HEK293 (cell line): Measurements from ENCODE around the gene KLHL14.

ENCODE experiments used
- HIC1 ChIP-seq: fragments of 450-650 bp; formaldehyde crosslinking; IDR thresholded peaks from 2 replicates; pipeline ENCODE4 v1.5.1; 2016; ENCODE audit warnings: missing biosample characterization, missing genetic modification characterization
- KLF8 ChIP-seq: fragments of 450-650 bp; formaldehyde crosslinking; IDR thresholded peaks from 2 replicates; pipeline ENCODE4 v1.5.1; 2016; ENCODE audit warnings: missing biosample characterization, missing genetic modification characterization
- PRDM1 ChIP-seq: fragments of 450-650 bp; formaldehyde crosslinking; IDR thresholded peaks from 2 replicates; pipeline ENCODE4; 2016; ENCODE audit warnings: missing biosample characterization, missing genetic modification characterization
- PRDM4 ChIP-seq: fragments of 450-650 bp; formaldehyde crosslinking; IDR thresholded peaks from 2 replicates; pipeline ENCODE4 v1.5.1; 2017; ENCODE audit warnings: missing biosample characterization, missing genetic modification characterization
- REPIN1 ChIP-seq: fragments of 450-650 bp; formaldehyde crosslinking; IDR thresholded peaks from 2 replicates; pipeline ENCODE4 v1.5.1; 2017; ENCODE audit warnings: missing biosample characterization, missing genetic modification characterization, low read depth
- SP7 ChIP-seq: fragments of 450-650 bp; formaldehyde crosslinking; IDR thresholded peaks from 2 replicates; pipeline ENCODE4 v1.5.1; 2016; ENCODE audit warnings: missing biosample characterization, missing genetic modification characterization
- ZIC2 ChIP-seq: fragments of 450-650 bp; formaldehyde crosslinking; IDR thresholded peaks from 2 replicates; pipeline ENCODE4 v1.5.1; 2016; ENCODE audit warnings: missing biosample characterization, missing genetic modification characterization
- ZNF112 ChIP-seq: fragments of 450-650 bp; formaldehyde crosslinking; IDR thresholded peaks from 2 replicates; pipeline ENCODE4 v1.5.0; 2017; ENCODE audit warnings: missing biosample characterization, missing genetic modification characterization
- ZNF18 ChIP-seq: fragments of 450-650 bp; formaldehyde crosslinking; IDR thresholded peaks from 2 replicates; pipeline ENCODE4 v1.5.1; 2016; ENCODE audit warnings: missing biosample characterization, missing genetic modification characterization
- ZNF202 ChIP-seq: fragments of 450-650 bp; formaldehyde crosslinking; IDR thresholded peaks from 2 replicates; pipeline ENCODE4 v1.5.1; 2016; ENCODE audit warnings: missing biosample characterization, missing genetic modification characterization, borderline replicate concordance
- ZNF292 ChIP-seq: fragments of 450-650 bp; formaldehyde crosslinking; IDR thresholded peaks from 2 replicates; pipeline ENCODE4 v1.5.1; 2016; ENCODE audit warnings: low read depth, missing biosample characterization, missing genetic modification characterization, borderline replicate concordance
- ZNF335 ChIP-seq: fragments of 450-650 bp; formaldehyde crosslinking; conservative IDR thresholded peaks from 2 replicates; pipeline ENCODE4 v1.5.1; 2016; ENCODE audit warnings: missing biosample characterization, missing genetic modification characterization
- ZNF341 ChIP-seq: fragments of 450-650 bp; formaldehyde crosslinking; IDR thresholded peaks from 2 replicates; pipeline ENCODE4; 2016; ENCODE audit warnings: low read depth, missing biosample characterization, missing genetic modification characterization
- ZNF350 ChIP-seq: fragments of 450-650 bp; formaldehyde crosslinking; IDR thresholded peaks from 2 replicates; pipeline ENCODE4 v1.5.0; 2017; ENCODE audit warnings: missing biosample characterization, mild to moderate bottlenecking, missing genetic modification characterization
- ZNF398 ChIP-seq: fragments of 450-650 bp; formaldehyde crosslinking; IDR thresholded peaks from 2 replicates; pipeline ENCODE4 v1.5.1; 2017; ENCODE audit warnings: missing biosample characterization, missing genetic modification characterization
- ZNF423 ChIP-seq: fragments of 450-650 bp; formaldehyde crosslinking; IDR thresholded peaks from 2 replicates; pipeline ENCODE4 v1.5.1; 2016; ENCODE audit warnings: missing biosample characterization, missing genetic modification characterization
- ZNF530 ChIP-seq: fragments of 450-650 bp; formaldehyde crosslinking; IDR thresholded peaks from 2 replicates; pipeline ENCODE4 v1.5.1; 2016; ENCODE audit warnings: low read depth, missing biosample characterization, missing genetic modification characterization
- ZNF555 ChIP-seq: fragments of 450-650 bp; formaldehyde crosslinking; conservative IDR thresholded peaks from 2 replicates; pipeline ENCODE4 v1.5.1; 2017; ENCODE audit warnings: missing biosample characterization, mild to moderate bottlenecking, missing genetic modification characterization, inconsistent platforms
- ZNF596 ChIP-seq: fragments of 450-650 bp; IDR thresholded peaks from 2 replicates; pipeline ENCODE4 v1.5.0; 2018; ENCODE audit warnings: missing biosample characterization, mild to moderate bottlenecking, missing genetic modification characterization, moderate library complexity
- ZNF629 ChIP-seq: fragments of 450-650 bp; formaldehyde crosslinking; IDR thresholded peaks from 2 replicates; pipeline ENCODE4 v1.5.1; 2017; ENCODE audit warnings: missing biosample characterization, missing genetic modification characterization
- ZNF701 ChIP-seq: fragments of 450-650 bp; formaldehyde crosslinking; IDR thresholded peaks from 2 replicates; pipeline ENCODE4 v1.5.1; 2016; ENCODE audit warnings: missing biosample characterization, missing genetic modification characterization
- ZNF791 ChIP-seq: fragments of 450-650 bp; formaldehyde crosslinking; IDR thresholded peaks from 2 replicates; pipeline ENCODE4 v1.5.1; 2016; ENCODE audit warnings: missing biosample characterization, missing genetic modification characterization

The KLHL14 gene

DNA sequence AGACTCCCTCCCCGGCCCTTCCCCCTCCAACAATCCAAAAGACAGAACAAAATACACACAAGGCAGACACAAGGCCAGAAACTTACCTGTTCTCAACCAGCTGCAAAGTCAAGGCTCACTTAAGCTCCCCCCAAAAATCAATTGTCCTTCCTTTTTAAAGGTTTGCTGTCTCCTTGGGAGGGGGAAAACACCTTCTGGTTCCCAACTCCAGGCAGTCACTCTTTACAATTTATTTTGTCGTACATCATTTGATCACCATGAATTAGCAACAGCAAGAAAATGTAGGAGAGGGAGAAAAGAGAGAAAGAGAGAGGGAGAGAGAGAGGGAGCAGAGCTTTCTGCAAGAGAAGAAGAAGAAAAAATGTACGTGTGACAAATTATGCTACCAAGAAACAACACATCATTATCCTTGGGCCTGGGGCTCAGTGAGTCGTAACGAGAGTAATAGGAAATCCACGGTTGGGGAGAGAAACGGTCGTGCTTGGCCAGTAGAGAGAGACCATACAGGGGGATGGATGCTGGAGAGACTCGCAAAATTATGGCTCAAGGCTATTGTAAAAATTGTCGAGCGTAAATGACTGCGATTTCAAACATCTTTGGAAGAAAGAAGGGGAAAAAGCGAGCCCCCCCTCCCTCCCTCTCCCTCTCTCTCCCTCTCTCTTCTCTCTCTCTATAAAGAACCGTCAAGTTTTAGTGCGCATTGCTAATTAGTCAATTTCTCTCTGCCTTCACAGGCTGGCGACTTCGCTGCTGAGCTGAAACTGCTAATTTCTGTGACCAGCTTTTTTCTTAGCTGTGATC lies at the start of gene KLHL14 (continued):
- TF ChIP-seq ZNF555 (tag by site-specific recombination), result no peak
- no peak for TF ChIP-seq ZIC2 (tag by site-specific recombination)
- TF ChIP-seq ZNF350 (tag by site-specific recombination), result no peak
- no peak for TF ChIP-seq ZNF791 (tag by site-specific recombination)
- no peak for TF ChIP-seq SP7 (tag by site-specific recombination)
- TF ChIP-seq ZNF112 (tag by site-specific recombination), result no peak
- no peak for TF ChIP-seq KLF8 (tag by site-specific recombination)
- TF ChIP-seq ZNF341 (tag by site-specific recombination), result peak; percentile 14; the same call in 1 of the 2 replicates
- TF ChIP-seq ZNF335 (tag by site-specific recombination), result peak; percentile 22; the same call in 1 of the 2 replicates
- TF ChIP-seq ZNF629 (tag by site-specific recombination), result no peak
- no peak for TF ChIP-seq ZNF701 (tag by site-specific recombination)
- TF ChIP-seq ZNF398 (tag by site-specific recombination), result 0 out of 2 replicates have a peak, but pooled peaks have one; percentile 30
- TF ChIP-seq PRDM1 (tag by site-specific recombination), result peak; percentile 87
- no peak for TF ChIP-seq ZNF202 (tag by site-specific recombination)
- TF ChIP-seq PRDM4 (tag by site-specific recombination), result peak; percentile 70
- TF ChIP-seq ZNF423 (tag by site-specific recombination), result no peak
- TF ChIP-seq ZNF530 (tag by site-specific recombination), result no peak
- no peak for TF ChIP-seq ZNF292 (tag by site-specific recombination)
- TF ChIP-seq HIC1 (tag by site-specific recombination), result no peak
- no peak for TF ChIP-seq ZNF18 (tag by site-specific recombination)
- TF ChIP-seq REPIN1 (tag by site-specific recombination), result no peak
- TF ChIP-seq ZNF596 (tag by site-specific recombination), result peak; percentile 68
